ENCODE data around the gene CREB5.

Gene CREB5

DNA sequence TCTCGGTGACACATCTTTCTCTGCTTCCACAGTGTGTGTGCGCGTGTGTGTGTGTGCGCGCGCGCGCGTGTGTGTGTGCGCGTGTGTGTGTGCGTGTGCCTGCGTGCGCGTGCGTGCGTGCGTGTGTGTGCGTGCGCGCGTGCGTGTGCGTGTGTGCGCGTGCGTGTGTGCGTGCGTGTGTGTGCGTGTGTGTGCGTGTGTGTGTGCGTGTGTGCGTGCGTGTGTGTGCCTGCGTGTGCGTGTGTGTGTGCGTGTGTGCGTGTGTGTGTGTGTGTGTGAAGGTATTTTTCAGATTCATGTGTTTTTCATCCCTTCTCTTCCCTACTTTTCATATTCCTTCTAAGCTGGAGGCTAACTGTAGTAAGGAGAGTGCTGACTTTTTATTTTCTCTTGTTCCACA is 148.4 kb downstream of the CREB5 start:
- Histone ChIP-seq H3K36me3 (ENCODE audit: insufficient read depth, low read length) (no peaks in the 10 kb centered on the region), H2AFZ (ENCODE audit: low read depth, low read length) (no peak overlapping the region), H3K27me3 (ENCODE audit: insufficient read depth, low read length) (no peaks in the 10 kb centered on the region), H3K4me1 (ENCODE audit: insufficient read depth, low read length) (no peaks in the 10 kb centered on the region), H3K4me3 (ENCODE audit: low read length) (no peak overlapping the region), H3K9me3 (ENCODE audit: low read length) (peaks cover 1% of the 10 kb centered on the region)

DNA sequence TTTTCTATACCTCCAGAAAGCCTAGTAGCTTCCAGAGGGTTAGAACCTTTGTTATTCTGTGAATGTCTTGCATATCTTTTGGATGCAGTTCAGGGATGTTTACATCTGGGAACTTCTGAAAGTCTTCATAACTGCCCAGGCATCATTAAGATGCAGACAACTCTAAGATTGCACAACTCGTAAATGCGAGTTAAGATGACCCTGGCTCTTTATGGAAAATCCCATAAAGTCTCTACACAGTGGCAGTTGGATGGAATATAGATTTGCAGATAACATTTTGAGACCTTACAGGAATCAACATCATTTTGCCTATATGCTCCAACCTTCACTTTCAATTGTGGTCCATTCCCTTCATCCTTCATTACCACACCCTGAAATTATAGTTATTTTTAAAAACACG is 151.7 kb downstream of the CREB5 start:
- Histone ChIP-seq H3K9me3 (ENCODE audit: low read length) (peaks cover 1% of the 10 kb centered on the region), H3K4me3 (ENCODE audit: low read length) (no peak overlapping the region), H3K27me3 (ENCODE audit: insufficient read depth, low read length) (no peaks in the 10 kb centered on the region), H3K36me3 (ENCODE audit: insufficient read depth, low read length) (no peaks in the 10 kb centered on the region), H2AFZ (ENCODE audit: low read depth, low read length) (no peak overlapping the region), H3K4me1 (ENCODE audit: insufficient read depth, low read length) (no peaks in the 10 kb centered on the region)

DNA sequence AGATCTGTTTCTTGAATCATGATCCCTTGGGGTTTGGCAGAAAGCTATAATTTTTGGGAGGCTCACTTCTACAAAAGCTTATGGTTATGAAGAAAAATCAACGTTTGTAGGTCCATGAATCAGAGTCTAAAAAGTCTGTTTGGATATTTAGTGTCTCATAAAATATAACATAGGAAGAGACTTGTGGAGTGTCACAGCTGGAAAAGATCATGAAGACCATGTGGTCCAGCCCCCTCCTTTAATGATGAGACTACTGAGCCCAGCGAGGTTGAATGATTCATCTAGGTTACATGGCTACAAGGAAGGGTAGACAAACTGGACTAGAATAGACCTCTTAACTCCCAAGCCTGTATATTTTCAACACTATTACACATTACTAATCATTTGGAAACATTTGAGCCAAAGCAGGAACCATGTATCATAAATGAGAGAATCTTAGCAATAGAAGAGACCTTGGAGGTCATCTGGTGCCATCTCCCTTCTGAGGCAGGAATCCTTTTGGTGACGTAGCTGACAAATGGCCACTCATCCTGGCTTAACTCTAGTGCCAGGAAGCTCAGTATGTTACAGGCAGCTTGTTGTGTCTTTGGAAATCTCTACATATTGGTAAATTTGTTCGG is 152.5 kb downstream of the CREB5 start:
- no peaks in the 10 kb centered on the region for H3K4me1 ChIP-seq (ENCODE audit: insufficient read depth, low read length)
- H3K27me3 ChIP-seq (ENCODE audit: insufficient read depth, low read length) = no peaks in the 10 kb centered on the region

DNA sequence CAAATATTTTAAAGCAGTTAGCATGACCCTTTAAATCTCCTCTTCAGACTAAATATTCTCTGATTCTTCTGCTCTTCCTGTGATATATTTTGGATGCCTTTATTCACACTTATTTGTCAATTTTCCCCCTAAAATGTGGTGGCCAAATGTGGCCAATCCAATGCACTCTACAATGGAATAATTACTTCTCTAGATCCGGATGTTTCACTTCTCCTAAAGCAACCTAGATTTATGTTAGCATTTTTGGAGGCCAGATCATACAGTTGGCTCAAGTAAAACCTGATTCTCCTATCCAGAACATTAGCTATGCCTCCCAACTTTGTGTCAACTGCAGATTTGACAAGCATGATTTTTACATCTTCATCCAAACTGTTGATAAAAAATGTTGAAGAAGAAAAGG is 153.7 kb downstream of the CREB5 start:
- no peak overlapping the region for H2AFZ ChIP-seq (ENCODE audit: low read depth, low read length)
- no peak overlapping the region for H3K4me3 ChIP-seq (ENCODE audit: low read length)
- H3K36me3 ChIP-seq (ENCODE audit: insufficient read depth, low read length) = no peaks in the 10 kb centered on the region
- H3K9me3 ChIP-seq (ENCODE audit: low read length) = no peaks in the 10 kb centered on the region
- no peaks in the 10 kb centered on the region for H3K4me1 ChIP-seq (ENCODE audit: insufficient read depth, low read length)
- no peaks in the 10 kb centered on the region for H3K27me3 ChIP-seq (ENCODE audit: insufficient read depth, low read length)

More for the DNA sequence above, 152.5 kb downstream of the CREB5 start:
- H3K9me3 ChIP-seq (ENCODE audit: low read length) = peaks cover 1% of the 10 kb centered on the region
- no peak overlapping the region for H3K4me3 ChIP-seq (ENCODE audit: low read length)
- H2AFZ ChIP-seq (ENCODE audit: low read depth, low read length) = no peak overlapping the region
- H3K36me3 ChIP-seq (ENCODE audit: insufficient read depth, low read length) = no peaks in the 10 kb centered on the region

DNA sequence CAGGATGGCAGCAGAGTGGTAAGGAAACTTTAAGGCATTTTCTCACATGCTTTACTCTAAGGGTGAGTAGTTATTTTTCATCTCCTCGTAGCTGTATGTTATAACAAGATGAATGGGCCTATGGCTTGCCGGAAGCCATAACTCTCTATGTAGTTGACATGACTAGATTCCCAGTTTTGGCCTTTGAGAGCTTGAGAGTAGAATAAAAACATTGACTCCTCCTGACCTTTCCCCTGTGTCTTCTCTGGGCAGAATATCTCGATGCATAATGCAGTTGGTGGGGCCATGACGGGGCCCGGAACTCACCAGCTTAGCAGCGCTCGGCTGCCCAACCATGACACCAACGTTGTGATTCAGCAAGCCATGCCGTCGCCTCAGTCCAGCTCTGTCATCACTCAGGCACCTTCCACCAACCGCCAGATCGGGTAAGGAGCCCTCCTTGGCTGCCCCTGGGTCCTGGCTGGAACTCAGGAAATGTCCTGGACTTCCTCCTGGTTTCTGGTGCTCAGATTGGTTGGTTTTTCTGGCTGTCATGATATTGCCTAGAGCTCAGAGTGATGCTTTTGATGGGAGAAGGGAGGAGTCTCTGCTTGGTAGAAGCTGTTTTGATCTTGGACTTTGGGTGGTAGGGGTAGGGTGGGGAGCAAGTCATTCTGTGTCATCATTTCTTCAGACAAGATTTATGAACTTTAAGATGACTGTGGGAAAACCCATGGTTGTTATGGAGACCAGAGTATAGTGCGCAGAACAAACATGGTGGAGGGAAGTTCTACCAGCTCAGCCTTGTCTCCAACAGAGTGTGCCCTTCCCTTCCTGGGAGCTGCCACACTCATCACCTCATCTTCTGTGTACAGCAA is 158.0 kb downstream of the CREB5 start:
- no peaks in the 10 kb centered on the region for H3K27me3 ChIP-seq (ENCODE audit: insufficient read depth, low read length)
- H3K9me3 ChIP-seq (ENCODE audit: low read length) = no peaks in the 10 kb centered on the region
- H3K4me1 ChIP-seq (ENCODE audit: insufficient read depth, low read length) = no peaks in the 10 kb centered on the region
- no peak overlapping the region for H2AFZ ChIP-seq (ENCODE audit: low read depth, low read length)
- no peaks in the 10 kb centered on the region for H3K36me3 ChIP-seq (ENCODE audit: insufficient read depth, low read length)
- H3K4me3 ChIP-seq (ENCODE audit: low read length) = no peak overlapping the region

DNA sequence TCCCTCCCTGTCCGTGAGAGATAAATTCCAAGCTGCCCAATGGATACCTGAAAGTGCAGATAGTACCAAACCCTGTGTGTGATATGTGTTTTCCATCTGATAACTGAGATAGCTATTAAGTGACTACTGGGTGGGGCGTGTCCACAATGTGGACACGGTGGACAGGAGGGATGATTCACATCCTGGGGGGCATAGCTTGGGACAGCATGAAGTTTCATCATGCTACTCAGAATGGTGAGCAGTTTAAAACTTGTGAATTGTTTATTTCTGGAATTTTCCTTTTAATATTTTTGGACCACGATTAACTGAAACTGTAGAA is 158.6 kb downstream of the CREB5 start:
- H3K27me3 ChIP-seq (ENCODE audit: insufficient read depth, low read length) = no peaks in the 10 kb centered on the region
- H3K36me3 ChIP-seq (ENCODE audit: insufficient read depth, low read length) = no peaks in the 10 kb centered on the region
- H3K4me3 ChIP-seq (ENCODE audit: low read length) = no peak overlapping the region
- no peak overlapping the region for H2AFZ ChIP-seq (ENCODE audit: low read depth, low read length)
- no peaks in the 10 kb centered on the region for H3K4me1 ChIP-seq (ENCODE audit: insufficient read depth, low read length)
- H3K9me3 ChIP-seq (ENCODE audit: low read length) = no peaks in the 10 kb centered on the region

DNA sequence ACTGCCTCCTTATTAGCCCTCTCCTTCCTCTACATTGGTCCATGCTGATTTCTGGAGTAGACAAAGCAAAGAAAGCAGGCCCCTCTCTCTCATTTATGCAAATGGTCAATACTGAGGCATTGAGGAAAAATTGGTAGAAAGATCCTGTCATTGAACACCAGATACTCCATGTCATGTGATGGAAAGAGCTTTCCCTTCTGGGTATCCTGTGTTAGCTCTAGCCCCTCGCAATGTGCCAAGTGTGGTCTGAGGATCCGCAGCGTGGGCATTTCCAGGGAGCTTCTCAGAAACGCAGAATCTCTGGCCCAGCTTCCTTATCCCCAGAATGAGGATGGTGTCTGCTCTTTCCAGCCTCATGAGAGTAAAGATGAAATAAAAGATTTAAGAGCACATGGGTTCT is 159.1 kb downstream of the CREB5 start:
- no peak overlapping the region for H2AFZ ChIP-seq (ENCODE audit: low read depth, low read length)
- no peaks in the 10 kb centered on the region for H3K36me3 ChIP-seq (ENCODE audit: insufficient read depth, low read length)
- no peak overlapping the region for H3K4me3 ChIP-seq (ENCODE audit: low read length)
- H3K27me3 ChIP-seq (ENCODE audit: insufficient read depth, low read length) = no peaks in the 10 kb centered on the region
- no peaks in the 10 kb centered on the region for H3K4me1 ChIP-seq (ENCODE audit: insufficient read depth, low read length)
- no peaks in the 10 kb centered on the region for H3K9me3 ChIP-seq (ENCODE audit: low read length)

DNA sequence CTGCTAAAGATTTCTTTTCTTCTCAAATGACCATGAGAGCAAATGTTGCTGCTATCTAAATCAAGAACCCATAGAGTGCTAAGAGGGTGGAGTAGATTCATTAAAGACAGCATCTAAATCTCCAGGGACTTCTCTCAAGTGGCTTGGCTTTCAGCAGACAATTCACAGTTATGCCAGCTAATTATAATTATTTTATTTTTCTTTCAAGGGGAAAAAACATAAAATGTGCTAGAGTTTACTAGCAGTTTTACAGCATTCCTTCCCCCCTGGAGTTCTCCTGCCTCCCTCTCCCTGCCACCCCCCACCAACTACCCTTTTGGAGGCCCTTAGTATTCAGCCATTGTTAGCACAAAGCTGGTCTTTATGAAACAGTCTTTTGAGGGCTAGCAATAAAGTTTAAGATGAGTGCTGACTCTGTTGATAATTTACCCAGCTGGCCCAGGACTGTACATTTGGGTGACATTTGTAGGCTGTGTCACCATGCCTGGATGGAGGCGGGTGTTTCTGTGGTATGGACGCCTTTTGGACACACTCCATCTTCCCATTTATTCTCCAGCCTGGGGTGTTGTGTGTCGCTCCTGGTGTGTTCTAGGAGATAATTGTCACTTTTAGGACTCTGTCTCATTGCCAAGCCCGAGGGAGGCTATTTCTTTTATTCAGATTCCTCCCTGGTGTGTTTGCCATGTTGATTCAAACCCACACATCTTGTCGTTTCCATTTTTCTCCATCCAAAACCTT is 160.2 kb downstream of the CREB5 start:
- Histone ChIP-seq H2AFZ (ENCODE audit: low read depth, low read length) (no peak overlapping the region), H3K27me3 (ENCODE audit: insufficient read depth, low read length) (no peaks in the 10 kb centered on the region), H3K36me3 (ENCODE audit: insufficient read depth, low read length) (no peaks in the 10 kb centered on the region), H3K4me3 (ENCODE audit: low read length) (no peak overlapping the region), H3K9me3 (ENCODE audit: low read length) (no peaks in the 10 kb centered on the region), H3K4me1 (ENCODE audit: insufficient read depth, low read length) (no peaks in the 10 kb centered on the region)

DNA sequence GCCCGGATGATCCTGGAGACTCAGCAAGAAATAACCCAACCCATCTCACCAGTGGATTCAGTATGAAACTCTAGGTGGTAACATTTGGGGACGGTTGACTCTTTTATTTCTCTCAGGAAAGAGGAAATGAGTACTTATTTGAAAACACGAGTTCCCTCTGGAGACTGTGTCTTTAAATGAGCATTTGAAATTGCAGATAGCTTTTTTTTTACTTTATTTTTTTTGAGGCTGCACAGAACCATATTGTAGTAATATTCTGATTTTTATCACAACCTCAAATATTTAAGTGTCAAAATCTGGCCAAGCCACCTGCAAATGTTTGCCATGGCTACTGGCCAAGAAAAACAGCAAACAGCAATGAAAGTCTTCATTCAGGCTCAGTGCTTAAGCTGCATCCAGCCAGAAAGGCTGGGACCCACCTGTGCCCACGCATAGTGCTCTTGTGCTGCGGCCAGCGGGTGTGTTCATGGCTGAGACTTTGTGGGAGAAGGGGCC is 160.8 kb downstream of the CREB5 start:
- Histone ChIP-seq H3K4me3 (ENCODE audit: low read length) (no peak overlapping the region), H3K4me1 (ENCODE audit: insufficient read depth, low read length) (no peaks in the 10 kb centered on the region), H3K36me3 (ENCODE audit: insufficient read depth, low read length) (no peaks in the 10 kb centered on the region), H3K9me3 (ENCODE audit: low read length) (no peaks in the 10 kb centered on the region), H3K27me3 (ENCODE audit: insufficient read depth, low read length) (no peaks in the 10 kb centered on the region), H2AFZ (ENCODE audit: low read depth, low read length) (no peak overlapping the region)

DNA sequence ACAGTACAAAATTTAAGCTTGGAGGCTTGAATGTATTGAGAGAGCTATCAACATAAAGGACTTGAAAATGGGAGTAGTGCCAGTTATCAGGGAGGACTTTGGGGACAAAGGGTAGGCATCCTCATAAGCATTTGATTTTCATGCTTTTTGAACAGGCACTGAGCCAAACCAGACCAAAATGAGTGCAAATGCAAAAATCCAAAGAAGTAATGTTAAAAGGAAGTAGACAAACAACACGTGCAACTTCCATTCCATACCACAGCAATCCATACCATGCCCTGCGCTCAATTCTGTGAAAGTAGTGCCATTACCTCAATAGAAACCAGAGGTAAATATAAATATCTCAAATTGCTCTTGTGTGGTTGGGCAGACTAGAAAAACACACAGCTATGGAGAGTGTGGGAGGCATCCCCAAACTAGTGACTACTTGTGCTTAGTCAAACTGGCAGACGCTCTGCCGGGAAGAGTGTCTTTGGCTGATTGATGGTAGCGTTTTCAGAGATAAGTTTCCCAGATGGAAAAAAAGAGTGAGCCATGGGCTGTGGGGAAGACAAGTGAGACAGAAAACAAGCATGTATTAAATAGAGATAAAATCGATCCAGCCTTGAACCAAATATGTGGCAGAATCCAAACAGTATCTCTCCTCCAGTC is 161.5 kb downstream of the CREB5 start:
- Histone ChIP-seq H2AFZ (ENCODE audit: low read depth, low read length) (no peak overlapping the region), H3K4me1 (ENCODE audit: insufficient read depth, low read length) (no peaks in the 10 kb centered on the region), H3K27me3 (ENCODE audit: insufficient read depth, low read length) (no peaks in the 10 kb centered on the region), H3K9me3 (ENCODE audit: low read length) (no peaks in the 10 kb centered on the region), H3K36me3 (ENCODE audit: insufficient read depth, low read length) (no peaks in the 10 kb centered on the region), H3K4me3 (ENCODE audit: low read length) (no peak overlapping the region)

DNA sequence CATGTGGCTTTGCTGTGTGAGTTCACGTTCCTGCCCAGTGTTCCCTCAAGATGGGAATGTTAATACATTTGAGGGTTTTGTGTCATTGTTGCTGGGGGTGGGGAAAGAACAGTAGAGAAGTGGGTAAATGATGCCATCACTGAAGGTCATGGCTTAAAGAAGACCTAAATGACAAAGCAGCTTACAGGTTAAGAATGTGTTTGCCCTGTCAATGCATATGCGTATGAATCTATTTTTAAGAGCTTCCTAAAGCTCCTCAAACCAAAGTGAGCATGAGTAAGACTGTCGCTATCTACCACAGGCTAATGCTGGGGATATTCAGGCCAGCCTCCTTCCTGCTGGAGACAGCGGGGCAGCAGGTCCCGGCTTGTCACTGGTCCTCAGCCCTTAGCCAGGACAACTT is 162.9 kb downstream of the CREB5 start:
- Histone ChIP-seq H3K4me3 (ENCODE audit: low read length) (no peak overlapping the region), H3K9me3 (ENCODE audit: low read length) (no peaks in the 10 kb centered on the region), H3K4me1 (ENCODE audit: insufficient read depth, low read length) (no peaks in the 10 kb centered on the region), H3K27me3 (ENCODE audit: insufficient read depth, low read length) (no peaks in the 10 kb centered on the region), H3K36me3 (ENCODE audit: insufficient read depth, low read length) (no peaks in the 10 kb centered on the region), H2AFZ (ENCODE audit: low read depth, low read length) (no peak overlapping the region)

DNA sequence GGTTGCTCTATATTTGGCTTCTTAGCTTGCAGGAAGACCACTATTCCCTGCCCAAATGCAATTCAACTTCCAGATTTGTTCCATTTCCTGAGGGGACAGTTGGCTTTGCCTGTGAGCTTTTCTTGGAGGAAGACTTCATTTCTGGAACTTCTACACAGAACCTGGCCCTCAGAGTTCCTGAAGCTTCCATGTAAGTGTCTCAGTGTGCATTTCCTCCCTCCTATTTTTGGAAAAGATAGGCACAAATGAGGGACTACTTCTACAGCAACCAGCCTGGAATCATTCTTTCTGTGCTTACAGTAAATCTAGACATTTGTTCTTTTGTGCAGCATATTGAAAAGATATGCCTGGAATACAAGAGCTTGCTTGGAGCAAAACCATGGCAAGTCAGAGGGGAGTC is 164.3 kb downstream of the CREB5 start:
- H3K4me3 ChIP-seq (ENCODE audit: low read length) = no peak overlapping the region
- no peaks in the 10 kb centered on the region for H3K27me3 ChIP-seq (ENCODE audit: insufficient read depth, low read length)
- H3K9me3 ChIP-seq (ENCODE audit: low read length) = no peaks in the 10 kb centered on the region
- H3K4me1 ChIP-seq (ENCODE audit: insufficient read depth, low read length) = no peaks in the 10 kb centered on the region
- no peaks in the 10 kb centered on the region for H3K36me3 ChIP-seq (ENCODE audit: insufficient read depth, low read length)
- no peak overlapping the region for H2AFZ ChIP-seq (ENCODE audit: low read depth, low read length)

DNA sequence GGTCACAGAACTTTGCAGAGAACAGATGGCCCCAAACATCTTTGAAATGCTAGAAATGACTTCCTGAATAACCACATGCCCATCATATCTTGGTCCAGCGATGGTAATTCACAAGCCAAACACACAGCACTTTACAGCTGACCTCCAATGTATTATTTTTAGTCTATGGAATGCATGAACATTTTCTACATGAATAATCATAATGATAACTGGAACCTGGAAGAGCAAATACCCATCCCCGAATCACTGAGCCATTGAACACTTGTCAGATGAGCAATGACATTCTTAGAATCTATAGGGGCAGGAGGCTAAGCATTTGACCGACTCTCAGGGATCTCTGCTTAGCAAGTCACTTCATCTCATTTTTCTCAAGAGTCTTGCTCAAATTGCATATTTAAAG is 167.3 kb downstream of the CREB5 start:
- no peaks in the 10 kb centered on the region for H3K9me3 ChIP-seq (ENCODE audit: low read length)
- H3K4me1 ChIP-seq (ENCODE audit: insufficient read depth, low read length) = no peaks in the 10 kb centered on the region
- no peak overlapping the region for H3K4me3 ChIP-seq (ENCODE audit: low read length)
- no peaks in the 10 kb centered on the region for H3K27me3 ChIP-seq (ENCODE audit: insufficient read depth, low read length)
- no peaks in the 10 kb centered on the region for H3K36me3 ChIP-seq (ENCODE audit: insufficient read depth, low read length)
- no peak overlapping the region for H2AFZ ChIP-seq (ENCODE audit: low read depth, low read length)
